HG02798 (cell line): ENCODE data around the gene ANO1.

Experiments used
- ATAC-seq: cut with Tn5 transposase; IDR thresholded peaks from one replicate; pipeline ENCODE4 v1.9.1; 2021; ENCODE audit warnings: mild to moderate bottlenecking; ENCODE audit not compliant: unreplicated experiment, poor library complexity

The ANO1 gene

GRCh38 chr11:70153133-70153727 lies 75.1 kb downstream of the ANO1 start:
- no peak for ATAC-seq

DNA sequence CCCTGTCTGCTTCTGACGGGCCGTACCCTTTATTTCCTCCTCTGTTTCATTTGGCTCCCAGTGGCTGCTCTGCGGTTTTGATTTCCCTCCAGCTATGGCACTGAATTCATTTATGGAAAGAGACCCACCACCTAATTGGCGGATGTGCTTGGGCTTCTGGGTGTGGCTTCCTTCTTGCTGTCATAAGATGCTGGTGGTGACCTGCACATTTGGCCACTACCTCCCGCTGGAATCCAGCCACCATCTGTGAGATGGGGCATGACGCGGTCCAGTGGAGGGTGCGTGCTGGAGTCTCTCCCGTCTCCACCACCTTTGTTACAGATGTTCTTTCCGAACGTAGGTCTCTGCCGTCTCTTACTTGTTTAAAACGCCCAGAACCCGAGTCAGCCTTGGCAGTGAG lies 77.3 kb downstream of the ANO1 start:
- no peak for ATAC-seq

DNA sequence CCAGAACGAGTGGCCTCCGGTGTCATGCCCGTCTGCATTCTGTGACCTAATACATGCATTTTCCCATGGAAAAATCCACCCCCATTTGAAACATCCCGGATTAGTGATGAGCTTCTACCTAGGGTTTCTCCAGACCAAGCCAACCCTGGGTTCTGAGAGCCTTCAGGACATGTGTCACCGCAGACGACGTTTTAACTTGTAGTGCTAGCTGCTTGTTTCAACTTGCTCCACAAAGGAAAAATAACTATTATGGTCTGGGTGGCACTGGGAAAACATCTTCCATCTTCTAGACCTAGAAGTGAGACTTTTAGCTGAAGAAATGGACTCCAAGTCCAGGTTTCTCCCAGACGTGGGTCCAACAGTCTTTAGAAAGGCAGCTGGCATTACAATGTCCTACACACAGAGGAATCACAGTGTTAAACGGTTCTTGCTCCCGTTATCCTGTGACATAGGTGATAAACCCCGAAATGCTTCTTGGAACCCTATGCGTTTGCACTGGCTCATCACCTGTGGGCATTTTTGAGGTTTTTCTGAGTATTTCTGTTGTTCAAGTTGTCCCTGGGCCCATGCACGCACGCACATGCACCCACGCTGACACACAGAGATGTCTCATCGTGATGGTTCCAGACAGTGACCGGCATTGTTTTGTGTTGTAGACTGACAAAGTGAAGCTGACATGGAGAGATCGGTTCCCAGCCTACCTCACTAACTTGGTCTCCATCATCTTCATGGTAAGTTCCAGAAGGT lies 78.3 kb downstream of the ANO1 start:
- ATAC-seq: no peak

DNA sequence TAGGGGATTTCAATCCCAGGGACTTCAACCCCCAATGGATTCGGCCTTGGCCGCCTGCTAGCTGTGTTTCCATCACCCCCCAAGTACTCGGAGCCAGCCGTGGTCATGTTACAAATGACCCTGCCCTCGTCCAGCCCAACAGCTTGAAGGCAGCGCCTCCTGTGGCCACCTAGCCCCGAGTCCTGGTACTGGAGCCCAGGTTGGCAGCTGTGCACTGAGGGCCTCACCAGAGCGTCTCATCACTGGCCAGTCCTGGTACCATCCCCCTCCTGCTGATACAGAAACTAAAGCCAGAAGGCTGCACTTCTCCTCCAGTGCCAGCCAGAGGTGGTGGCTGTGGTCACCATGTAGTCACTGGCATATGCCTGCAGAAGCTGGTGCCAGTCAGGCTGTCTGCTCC lies 80.1 kb downstream of the ANO1 start:
- ATAC-seq: no peak

- no peak for ATAC-seq
Observed at GRCh38 chr11:70158757-70159389, 80.8 kb downstream of the ANO1 start.

DNA sequence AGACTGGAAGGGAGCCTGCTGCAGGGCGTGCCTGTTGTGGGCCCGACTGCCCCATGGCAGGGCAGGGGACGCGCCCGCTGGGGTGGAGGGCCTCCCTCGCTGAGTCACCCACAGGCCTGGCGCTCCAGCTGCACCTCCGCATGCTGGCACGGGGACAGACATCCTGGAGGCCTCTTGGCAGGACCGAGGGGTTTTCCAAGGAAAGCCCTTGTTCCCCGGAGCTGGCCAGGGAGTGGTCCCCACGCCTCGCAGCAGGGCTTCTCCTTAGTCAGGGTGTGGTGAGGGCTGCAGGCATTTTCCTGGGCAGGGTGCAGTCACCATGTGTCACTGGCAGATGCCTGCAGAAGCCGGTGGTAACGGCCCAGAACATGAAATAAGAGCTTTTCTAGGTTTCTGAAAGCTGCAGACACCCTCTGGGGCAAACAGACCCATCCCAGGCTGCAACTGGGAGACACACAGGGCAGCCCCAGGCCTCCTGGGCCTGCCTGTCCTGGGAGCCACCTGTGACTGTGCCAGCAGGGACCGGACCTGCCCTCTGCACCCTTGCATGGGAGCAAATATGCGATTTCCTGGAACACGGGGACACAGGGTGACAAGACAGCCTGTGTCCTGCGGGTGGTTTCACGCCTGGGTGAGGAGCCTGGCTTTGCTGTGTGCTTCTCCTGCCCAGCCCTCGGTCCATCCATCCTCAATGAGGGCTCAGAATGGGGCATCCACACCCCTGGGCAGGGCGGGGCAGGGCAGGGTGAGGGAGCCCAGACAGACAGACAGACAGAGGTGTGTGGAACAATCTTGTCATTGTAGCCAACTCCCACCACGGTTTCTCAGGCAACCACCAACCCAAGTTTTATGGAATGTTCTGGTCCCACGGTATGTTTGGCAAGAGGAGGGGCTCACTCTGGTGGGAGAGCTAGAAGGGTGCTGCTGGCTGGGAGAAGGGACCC lies 81.8 kb downstream of the ANO1 start:
- no peak for ATAC-seq

DNA sequence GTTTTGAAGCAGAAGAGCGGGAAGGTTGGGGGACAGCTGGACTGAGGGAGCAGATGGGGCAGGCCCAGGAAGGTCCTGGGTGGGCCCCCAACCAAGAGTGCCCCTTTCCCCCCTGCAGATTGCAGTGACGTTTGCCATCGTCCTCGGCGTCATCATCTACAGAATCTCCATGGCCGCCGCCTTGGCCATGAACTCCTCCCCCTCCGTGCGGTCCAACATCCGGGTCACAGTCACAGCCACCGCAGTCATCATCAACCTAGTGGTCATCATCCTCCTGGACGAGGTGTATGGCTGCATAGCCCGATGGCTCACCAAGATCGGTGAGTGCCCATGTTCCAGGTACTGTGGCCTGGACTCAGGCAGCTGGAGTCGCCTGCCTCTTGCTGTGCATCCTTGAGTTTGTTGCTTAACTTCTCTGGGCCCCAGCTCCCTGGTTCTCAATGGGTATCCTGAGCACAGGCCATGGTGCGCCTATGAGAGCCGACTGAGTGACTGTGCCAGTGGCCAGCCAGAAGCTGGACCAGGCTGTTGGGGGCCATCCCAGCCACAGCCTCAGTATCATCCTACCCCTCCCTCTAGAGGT lies 83.0 kb downstream of the ANO1 start:
- no peak for ATAC-seq

- ATAC-seq: no peak
Observed at GRCh38 chr11:70164705-70165104, 86.6 kb downstream of the ANO1 start.

DNA sequence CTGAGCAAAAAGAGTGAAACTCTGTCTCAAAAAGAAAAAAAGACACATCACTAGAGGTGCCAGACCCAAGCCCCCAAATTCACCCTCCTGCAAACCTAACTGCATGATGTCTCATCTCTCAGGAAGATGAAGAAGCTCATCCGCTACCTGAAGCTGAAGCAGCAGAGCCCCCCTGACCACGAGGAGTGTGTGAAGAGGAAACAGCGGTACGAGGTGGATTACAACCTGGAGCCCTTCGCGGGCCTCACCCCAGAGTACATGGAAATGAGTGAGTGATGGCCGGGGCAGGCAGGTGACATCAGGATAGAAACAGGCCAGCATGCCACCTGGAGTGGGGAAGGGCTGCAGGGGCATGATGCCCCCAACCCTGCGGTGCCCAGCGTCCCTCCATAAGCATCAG lies 89.0 kb downstream of the ANO1 start:
- ATAC-seq: no peak

GRCh38 chr11:70167723-70168404 lies 89.7 kb downstream of the ANO1 start:
- no peak for ATAC-seq

- ATAC-seq: no peak
Observed at GRCh38 chr11:70168405-70168754, 90.3 kb downstream of the ANO1 start.

DNA sequence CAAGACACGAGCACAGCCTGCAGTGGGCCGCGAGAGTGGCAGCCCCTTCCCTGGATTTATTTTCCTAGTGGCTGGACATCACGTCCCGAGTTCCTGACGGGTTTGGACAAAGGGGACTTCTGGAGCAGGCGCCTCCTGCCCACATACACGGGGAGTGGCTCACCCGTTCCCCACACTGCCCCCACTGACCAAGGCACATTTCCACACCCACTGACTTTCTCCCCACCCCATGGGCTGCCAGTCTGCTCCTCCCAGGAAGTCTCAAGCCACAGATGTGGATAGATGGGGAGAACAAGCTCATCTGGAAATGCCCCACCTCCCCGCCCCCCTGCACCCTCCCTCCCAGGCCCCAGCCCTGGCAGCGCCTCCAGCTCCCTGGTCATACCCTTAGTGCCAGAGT lies 91.0 kb downstream of the ANO1 start:
- no peak for ATAC-seq

GRCh38 chr11:70169632-70170031 lies 91.5 kb downstream of the ANO1 start:
- no peak for ATAC-seq

DNA sequence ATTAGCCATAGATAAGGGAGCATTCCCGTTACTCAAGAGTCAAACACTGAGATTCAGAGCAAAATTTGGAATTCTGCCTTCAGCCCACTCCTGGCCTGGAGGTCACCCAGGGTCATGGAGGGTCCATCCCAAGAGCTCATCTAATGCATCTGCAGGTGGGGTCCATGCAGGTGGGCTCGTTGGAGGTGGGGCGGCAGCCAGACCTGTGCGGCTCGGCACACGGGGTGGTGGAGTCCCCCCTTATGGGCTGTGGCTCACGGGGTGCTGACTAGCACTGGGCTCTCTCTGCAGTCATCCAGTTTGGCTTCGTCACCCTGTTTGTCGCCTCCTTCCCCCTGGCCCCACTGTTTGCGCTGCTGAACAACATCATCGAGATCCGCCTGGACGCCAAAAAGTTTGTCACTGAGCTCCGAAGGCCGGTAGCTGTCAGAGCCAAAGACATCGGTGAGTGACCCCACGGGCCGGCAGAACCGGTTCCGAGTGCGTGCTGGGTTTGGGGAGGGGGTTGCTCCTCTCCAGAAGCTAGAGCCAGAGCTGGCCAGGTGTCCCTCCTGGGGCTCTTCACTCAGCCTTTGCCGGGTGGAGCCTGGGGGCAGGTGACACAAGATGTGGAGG lies 92.6 kb downstream of the ANO1 start:
- ATAC-seq: no peak

GRCh38 chr11:70173018-70173417 lies 94.9 kb downstream of the ANO1 start:
- no peak for ATAC-seq

- no peak for ATAC-seq
Observed at GRCh38 chr11:70174547-70175235, 96.6 kb downstream of the ANO1 start.

DNA sequence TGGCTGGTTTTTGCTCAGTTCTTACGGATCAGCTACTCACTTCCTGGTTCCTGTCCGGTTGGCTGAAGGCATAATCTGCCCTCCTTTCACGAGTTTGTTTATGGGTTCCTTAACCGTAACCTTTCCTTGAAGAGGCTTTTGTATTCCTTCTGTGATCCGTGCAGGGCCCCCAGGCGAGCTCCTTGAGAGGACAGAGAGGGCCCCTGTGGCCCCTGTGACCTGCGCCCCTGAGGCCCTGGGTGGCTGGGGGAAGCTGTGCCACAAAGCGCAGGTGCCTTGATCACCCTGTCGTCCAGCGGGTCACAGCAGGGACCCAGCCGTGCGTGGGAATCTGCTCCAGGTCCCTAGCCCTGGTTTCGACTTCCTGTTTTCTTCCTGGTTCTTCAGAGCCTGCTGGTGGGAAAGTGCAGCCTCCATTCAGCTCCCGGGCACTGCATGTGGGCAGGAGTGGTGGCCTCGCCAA lies 97.2 kb downstream of the ANO1 start:
- ATAC-seq: no peak

DNA sequence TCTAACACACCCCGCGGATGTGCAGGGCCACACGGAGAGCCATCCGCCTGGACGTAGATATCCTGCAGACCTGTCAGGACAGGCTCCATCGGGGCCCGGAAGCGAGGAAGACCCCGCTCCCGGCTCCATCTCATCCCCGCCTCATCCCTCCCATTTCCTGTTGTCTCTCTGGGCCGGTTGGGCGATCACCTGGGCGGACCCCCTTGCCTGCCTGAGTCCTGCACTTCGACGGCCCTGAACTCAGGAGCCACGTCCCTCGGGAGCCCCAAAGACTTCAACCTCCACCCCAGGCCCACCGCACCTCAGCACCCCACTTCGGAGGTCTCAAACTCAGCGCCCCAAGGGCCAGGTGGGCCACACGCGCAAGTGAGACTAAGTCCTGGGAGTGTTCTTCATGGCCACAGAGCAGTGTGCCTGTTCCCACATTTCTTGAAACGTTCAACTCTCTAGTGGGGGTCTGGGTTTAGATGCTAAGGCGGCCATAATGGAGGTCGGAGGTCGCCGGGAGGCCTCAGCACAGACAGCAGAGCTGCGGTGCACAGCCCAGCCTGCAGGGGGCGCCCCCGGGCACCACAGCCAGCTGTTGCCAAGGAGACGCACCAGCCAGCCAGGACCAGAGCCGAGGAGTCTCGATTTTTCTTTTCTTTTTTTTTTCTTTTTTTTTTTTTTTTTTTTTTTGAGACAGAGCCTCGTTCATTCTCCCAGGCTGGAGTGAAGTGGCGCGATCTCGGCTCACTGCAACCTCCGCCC lies 99.0 kb downstream of the ANO1 start:
- ATAC-seq: no peak
